GM10266 (cell line): ENCODE measurements around the gene SLC12A4.

ENCODE experiments used
- DNase-seq: peaks from one replicate; pipeline ENCODE4 v3.0.0; 2012; ENCODE audit errors: extremely low spot score
- CTCF ChIP-seq: IDR thresholded peaks from 2 replicates; pipeline ENCODE4 v1.5.1; 2012; ENCODE audit warnings: mild to moderate bottlenecking, low read depth; ENCODE audit not compliant: control insufficient read depth, insufficient read depth; ENCODE audit errors: missing control alignments

Gene SLC12A4

GRCh38 chr16:67949645-67950044, 18.8 kb downstream of the SLC12A4 start:
- no peak for TF ChIP-seq CTCF
- DNase-seq, result no peak

- DNase-seq, result no peak
- no peak for TF ChIP-seq CTCF
Measured at GRCh38 chr16:67948015-67948414, 20.4 kb downstream of the SLC12A4 start.

DNA sequence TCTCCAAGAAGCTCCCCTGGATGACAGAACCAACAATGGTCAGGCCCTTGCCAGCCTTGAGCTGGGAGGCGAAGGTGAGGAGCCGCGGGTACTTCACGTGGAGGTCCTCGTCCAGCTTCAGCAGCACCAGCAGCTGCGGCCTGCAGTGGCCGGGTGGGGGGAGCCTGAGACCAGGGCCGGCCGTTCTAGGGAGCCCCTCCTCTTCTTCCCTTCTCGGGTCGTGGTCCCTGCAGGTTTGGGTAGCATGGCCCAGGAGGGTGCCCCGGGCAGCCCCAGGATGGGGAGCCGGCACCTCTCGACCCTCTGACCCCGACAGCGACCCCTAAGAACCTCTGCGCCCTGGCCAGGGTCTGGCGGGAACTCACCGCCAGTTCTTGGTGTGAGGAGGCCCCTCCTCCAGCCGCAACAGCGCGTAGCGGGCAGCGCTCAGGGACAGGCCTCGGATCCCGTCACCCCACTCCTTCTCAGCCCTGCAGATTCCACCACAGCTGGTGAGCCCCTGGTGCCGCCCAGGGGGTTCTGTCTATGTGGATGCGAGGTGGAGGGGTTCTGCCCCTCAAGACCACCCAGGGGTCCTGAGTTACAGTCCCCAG, 21.4 kb downstream of the SLC12A4 start:
- DNase-seq, result no peak
- no peak for TF ChIP-seq CTCF

DNA sequence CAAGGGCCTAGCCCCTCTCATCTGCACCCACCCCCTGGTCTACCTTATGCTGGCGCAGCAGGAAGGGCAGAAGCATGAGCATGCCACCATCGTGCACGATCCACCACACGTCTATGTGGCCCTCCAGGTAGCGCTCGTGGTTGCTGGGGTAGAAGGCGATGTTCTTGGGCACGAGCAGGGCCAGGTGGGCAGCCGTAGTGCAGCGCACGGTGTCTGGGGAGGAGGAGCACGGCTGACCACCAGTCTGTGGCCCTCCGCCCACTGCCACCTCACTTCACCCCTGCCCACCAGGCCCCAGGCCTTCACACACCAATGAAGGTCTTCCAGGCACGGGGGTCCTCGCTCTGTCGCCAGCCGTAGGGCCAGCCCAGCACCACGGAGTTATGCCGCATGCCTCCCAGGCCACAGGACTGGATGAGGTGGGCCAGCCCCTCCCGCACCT, 22.3 kb downstream of the SLC12A4 start:
- DNase-seq, result no peak
- no peak for TF ChIP-seq CTCF

DNA sequence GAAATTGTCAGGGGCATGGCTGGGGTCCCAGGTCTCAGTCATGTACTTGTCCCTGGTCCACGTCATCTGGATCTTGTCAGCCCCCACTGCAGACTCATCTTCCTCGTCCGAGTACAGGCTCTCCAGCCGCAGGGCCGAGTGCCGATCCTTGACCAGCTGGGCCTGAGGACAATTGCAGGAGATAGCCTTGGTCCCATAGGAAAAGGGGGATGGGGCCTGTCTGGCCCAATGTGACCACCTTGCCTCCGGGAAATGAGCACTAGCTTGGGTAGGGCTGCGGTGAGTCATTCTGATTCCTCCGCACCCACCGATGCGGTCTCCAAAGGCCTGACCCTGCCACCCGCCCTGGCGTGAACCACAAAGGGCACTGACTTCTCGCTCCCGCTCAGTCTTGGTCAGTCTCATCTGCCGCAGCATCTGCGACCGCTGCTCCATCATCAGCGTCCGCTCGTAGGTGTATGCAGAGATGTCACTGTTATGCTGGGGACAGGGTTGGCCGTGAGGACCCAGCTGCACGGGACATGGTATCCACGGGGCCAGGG, 23.0 kb downstream of the SLC12A4 start:
- TF ChIP-seq CTCF, result no peak

DNA sequence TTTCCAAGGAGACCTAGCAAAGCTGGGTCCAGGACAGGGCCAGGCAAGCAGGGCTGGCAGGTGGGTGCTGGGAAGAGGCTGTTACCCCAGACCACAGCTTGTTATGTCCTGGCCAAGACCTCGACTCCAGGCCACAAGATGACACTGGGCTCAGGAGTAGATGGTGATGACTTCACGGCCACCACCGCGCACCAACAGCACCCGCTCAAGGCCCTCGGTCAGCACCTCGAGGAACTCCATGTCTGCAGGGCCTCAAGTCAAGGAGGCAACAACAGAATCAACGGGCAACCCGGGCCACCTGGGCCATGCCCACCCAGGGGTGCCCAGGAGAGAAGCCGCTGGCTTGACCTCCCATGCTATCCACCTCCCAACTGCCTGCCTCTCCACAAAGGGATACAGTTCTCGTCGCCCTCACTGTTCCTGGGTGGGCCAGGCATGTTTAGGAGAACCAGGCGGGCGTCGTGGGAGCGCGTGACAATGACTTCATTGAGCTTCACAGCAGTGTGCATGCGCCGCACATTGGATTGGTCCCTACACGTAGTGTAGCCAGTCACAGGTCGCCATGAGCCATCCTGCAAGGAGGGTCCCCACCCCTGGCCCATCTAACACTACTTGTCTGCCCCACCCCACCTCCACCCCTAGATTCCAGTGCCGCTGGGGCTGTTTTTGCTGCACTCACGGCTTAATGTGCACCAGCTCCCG, 23.6 kb downstream of the SLC12A4 start:
- TF ChIP-seq CTCF, result no peak
- DNase-seq, result no peak

More for the DNA sequence above, 23.0 kb downstream of the SLC12A4 start:
- DNase-seq, result no peak
